ENCODE results near the gene RLN3.

DNA sequence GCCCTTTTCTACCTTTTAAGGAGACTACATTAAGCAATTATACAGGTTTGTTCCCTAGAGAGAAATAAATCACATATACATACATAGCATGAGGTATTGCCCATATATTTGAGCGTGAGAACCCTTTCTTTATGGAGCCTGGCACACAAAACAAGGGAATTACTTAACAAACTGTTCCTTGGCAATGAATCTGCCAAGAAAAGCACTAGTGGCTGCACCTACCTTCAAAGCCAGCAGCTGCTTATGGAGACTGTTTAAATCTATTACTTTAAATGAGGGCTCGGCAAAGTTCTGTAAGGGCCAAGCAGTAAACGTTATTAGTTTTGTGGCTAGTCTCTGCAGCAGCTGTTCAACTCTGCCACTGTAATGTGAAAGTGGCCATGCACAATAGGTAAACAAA, 28.9 kb upstream of the RLN3 start:
- TF ChIP-seq, protein P1, sequence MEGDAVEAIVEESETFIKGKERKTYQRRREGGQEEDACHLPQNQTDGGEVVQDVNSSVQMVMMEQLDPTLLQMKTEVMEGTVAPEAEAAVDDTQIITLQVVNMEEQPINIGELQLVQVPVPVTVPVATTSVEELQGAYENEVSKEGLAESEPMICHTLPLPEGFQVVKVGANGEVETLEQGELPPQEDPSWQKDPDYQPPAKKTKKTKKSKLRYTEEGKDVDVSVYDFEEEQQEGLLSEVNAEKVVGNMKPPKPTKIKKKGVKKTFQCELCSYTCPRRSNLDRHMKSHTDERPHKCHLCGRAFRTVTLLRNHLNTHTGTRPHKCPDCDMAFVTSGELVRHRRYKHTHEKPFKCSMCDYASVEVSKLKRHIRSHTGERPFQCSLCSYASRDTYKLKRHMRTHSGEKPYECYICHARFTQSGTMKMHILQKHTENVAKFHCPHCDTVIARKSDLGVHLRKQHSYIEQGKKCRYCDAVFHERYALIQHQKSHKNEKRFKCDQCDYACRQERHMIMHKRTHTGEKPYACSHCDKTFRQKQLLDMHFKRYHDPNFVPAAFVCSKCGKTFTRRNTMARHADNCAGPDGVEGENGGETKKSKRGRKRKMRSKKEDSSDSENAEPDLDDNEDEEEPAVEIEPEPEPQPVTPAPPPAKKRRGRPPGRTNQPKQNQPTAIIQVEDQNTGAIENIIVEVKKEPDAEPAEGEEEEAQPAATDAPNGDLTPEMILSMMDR (conservative IDR thresholded peaks at IDR 0.05; ENCODE audit: low read length), result no peak
- TF ChIP-seq EZH2phosphoT487 (IDR thresholded peaks at IDR 0.05; ENCODE audit: borderline replicate concordance), result no peak

Measured in Loucy (cell line).